T1000 (cell line): ENCODE results near the gene OBP2A.
A peak's percentile ranks its signal among the peaks of the same experiment; 100 is the strongest.
"Not testable (repeated sequence)": the region's sequence is repeated elsewhere in the genome, so short reads cannot be mapped to it uniquely, and the experiment has no call there.

Experiments
- DNase-seq: peaks from one replicate; lab custom pipeline; 2025; ENCODE audit warnings: mixed read lengths; lab: John Stamatoyannopoulos, UW

Gene OBP2A, protein sequence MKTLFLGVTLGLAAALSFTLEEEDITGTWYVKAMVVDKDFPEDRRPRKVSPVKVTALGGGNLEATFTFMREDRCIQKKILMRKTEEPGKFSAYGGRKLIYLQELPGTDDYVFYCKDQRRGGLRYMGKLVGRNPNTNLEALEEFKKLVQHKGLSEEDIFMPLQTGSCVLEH

DNA sequence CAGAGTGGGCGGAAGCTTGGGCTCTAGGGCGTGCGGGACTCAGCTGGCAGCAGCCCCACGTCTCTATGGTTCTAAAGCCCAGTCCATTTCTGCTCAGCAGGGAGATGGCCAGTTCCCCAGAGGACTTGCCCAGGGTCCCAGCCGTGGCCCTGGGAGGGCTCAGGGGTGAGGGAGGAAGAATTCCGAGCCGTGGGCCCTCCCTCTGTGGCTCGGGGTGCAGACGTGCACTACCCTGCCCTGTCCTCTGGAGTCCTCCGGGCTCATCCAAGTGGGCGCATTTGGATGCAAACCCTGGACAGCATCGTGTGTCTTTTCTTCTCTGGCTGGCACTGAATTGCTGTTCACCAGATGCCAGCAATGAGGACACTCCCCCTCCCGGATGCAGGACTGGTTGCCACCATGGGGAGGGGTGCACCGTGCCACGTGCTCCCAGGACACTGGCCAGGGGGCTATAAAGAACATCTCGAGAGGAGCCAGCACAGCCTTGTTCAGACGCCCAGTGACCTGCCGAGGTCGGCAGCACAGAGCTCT is at the start of gene OBP2A:
Gene OBP2A (plus strand): TSS at position 481 of the 531 bp plus-strand sequence. CDS start 55 bp downstream, outside the sequence.
- not testable (repeated sequence) for DNase-seq

DNA sequence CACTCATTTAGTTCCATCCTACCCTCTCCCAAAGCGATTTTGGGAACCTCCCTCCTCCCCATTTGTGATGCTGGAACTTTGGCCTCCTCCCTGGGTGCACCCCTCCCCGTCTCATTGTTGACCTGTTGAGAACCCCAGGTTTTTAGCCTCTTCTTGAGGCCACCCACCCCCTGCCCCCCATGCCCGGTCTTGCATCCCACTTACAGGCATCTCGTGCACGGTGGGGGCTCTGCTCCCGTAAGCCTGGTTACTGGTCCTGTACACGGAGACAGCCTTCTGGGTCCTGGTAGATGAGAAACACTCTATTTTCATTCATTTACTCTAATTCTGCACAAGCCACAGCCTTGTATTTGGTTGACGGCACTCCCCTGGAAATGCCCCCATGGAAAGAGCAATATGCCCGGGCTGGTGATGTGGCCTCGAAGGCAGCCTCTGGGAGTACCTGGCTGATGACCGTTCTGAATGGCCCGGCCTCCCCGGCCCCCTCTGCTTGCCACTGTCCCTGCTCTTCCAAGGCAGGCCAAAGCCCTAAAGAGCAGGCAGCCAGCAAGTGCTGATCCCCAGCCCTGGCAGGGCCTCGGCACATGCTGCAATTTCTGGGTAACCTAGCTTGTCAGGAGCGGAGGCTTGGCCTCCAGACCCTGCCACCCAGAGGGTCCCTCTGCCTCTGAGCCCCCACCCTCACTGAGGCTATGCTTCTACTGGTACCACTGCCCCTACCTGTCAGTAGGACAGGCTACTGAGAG is 47.4 kb upstream of the OBP2A start:
- no peak for DNase-seq

DNA sequence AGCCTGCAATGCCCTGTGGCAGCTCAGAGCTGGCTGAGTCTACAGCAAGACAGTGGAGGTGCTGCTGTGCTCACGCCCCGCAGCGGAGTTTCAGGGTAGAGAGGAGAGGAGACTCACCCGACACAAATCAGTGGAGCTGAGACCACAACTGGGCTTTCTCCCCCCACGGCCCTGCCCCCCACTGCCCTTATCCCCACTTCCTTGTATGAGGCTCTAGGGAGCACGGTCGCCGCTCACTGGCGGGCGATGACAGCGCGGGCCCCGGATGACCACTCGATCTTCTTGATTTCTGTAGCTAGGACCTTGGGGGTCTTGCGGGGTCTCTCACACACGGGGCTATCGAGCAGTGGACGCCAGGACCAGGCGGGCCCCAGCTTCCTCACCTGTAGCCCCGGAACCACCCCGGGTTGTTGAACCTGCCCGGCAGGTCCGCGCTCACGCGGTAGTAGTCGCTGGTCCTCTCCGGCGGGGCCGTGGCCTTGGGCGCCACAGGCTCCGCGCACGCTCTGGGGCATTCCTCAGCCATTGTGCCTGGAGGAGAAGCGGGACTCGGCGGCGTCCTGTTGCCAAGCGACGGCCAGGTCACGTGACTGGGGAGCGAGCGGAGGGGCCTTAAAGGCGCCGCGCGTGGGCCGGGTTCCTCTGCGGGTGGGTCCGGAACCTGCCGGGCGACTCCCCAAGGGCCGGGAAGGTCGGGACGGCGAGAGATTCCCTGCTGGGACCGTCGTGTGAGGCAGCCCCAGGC is 46.4 kb upstream of the OBP2A start:
- DNase-seq: peak; percentile 79

DNA sequence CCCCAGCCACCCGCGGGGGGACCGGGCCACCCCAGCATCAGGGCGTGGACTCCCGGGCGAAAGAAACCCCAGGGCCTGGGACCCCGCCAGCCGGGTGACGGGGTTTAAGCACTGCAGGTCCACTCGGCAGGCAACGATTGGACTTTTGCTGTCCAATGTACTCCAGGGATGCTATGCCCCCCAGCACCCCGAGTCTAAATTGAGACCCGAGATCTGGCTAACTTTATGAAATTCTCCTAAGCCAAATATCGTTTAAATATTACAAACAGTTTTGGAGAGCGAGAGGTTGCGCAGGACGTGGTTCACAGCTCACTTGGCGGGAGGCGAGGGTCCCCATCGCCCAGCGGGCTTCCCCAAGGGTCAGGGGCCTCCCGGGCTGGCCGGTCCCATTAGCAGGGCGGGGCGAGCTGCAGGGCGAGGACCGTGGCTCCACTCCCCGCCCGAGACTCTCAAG is 45.8 kb upstream of the OBP2A start:
- peak; percentile 72 for DNase-seq

DNA sequence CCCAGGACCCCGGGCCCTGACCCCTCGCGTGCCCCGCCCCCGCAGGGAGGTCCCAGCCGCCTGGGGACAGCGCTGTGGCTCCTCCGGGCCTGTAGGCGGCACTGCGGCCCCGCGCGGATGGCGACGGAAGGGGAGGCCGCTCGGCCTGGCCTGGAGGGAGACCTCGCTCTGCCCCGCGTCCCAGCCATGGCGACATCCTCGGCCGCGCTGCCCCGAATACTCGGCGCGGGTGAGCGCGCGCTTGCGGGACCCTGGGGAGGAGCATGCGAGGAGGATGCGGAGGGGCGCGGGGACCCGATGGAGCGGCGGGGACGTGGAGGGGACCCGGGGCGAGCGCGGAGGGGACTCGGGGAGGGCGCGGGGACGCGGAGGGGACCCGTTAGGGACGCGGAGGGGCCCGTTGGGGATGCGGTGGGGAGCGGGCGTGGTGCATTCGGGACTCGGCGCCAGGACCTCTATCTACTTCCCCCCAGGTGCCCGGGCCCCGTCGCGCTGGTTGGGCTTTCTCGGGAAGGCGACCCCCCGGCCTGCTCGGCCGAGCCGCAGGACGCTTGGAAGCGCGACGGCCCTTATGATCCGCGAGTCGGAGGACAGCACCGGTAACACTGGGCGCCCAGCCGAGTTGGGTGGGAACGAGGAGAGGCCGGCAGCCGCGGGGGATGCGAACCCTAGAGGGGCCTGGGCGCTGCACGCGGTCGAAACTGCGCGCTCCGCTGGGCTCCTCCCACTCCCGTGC is 45.2 kb upstream of the OBP2A start, which contains the start of gene MRPS2:
Gene MRPS2 (plus strand): TSS at position 158 of the 736 bp plus-strand sequence. CDS start 29 bp downstream, at position 187.
- peak; percentile 52 for DNase-seq

DNA sequence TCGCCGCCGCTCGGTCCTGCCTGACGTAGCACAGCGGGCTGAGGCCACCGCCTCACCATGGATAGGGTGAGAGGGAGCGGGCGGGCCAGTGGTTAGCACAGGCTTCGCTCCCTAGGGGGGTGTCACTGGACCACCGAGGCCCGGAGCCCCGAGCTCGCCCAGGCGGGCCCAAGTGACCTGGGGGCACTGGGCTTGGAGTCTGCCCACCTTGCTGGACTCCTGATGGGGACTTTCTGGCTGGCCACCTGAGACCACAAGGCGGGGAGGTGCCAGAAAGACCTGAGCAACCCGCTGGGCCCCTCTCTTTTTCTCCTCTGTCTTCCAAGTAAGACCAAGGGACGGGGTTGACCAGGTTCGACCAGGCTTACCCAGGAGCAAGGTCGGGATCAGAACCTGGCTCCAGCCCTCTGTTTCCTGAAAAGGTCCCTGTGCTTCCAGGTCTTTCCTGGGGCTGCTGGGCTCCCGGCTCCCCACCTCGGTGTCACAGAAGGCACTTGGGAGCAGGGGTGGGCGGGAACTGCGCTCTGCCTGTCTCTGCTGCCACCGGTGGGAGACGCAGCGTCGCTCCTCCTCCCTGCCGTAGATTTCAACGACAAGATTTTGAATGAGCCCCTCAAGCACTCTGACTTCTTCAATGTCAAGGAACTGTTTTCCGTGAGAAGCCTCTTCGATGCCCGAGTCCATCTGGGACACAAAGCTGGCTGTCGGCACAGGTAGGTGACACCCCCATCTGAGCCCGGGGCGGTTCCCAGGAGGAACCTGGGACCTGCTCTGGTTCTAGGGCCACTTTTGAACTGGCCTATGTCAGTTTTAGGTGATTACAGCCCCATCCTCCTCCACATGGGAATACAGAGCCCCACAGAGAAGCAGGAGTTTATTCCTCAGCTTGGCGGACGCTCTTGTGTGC is 44.4 kb upstream of the OBP2A start:
- no peak for DNase-seq

DNA sequence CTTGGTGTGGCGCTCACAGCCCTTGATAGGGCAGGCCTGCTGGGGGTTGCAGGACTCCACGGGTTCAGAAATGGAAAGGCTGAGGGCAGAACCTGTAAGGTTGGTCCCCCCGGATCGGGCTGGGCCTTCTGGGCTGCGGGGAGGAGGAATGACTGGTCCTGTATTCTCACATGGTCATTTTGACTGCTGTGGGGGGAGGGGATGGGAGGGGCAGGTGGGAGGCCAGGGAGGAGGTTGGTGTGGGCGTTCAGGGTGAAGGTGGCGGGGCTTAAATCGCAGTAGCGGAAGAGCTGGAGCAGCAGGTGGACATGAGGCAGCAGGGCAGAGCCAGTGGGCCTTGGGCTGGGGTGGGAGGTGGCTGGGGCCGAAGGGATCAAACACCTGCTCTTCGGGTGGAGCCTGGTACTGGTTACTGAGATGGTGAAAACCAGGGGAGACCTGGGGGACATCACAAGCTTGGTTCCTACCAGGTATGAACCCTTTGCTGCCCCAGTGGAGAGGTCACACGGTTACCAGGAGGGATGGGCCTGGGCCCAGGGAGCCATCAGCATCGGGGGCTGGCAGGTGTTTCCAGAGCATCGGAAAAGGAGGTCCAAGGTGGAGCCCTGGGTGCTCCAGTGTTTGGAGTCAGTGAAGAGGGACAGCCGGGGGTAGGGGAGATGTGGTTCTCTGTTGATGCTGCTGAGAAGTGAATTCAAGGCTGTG is 43.6 kb upstream of the OBP2A start:
- DNase-seq: no peak

DNA sequence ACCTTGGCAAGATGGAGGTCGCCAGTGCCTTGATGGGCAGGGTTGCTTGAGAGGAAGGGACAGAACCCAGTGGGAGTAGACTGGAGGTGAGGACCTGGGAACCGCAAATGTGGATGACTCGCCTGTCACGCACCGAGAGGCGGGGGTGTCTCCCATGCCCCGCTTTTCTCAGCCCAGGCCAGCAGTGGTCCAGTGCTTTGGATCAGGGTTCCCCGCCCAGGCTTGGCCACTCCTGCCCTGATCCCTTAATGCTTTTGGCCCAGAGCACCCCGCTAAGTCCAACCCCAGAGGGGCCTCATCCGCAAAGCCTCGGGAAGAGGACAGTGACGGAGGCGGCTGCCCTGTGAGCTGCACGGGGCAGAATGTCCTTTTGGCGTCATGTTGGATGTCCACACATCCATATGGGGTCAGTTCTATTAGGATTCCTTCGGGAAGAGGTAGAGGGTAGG is 43.0 kb upstream of the OBP2A start:
- no peak for DNase-seq

DNA sequence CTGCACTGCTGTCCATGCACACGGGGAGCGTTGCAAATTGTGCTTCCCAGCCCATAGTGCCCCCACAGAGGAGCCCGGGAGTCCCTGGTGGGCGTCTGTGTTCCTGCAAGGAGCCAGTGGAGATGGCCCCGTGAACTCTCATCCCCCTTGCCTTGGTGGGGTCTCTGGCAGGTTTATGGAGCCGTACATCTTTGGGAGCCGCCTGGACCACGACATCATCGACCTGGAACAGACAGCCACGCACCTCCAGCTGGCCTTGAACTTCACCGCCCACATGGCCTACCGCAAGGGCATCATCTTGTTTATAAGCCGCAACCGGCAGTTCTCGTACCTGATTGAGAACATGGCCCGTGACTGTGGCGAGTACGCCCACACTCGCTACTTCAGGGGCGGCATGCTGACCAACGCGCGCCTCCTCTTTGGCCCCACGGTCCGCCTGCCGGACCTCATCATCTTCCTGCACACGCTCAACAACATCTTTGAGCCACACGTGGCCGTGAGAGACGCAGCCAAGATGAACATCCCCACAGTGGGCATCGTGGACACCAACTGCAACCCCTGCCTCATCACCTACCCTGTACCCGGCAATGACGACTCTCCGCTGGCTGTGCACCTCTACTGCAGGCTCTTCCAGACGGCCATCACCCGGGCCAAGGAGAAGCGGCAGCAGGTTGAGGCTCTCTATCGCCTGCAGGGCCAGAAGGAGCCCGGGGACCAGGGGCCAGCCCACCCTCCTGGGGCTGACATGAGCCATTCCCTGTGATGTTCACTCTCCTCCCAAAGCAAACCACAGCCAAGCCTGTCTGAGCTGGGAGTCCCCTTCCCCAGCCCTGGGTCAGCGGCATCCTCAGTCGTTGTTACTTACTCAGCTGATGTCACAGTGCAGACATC is 42.3 kb upstream of the OBP2A start:
- DNase-seq: no peak

DNA sequence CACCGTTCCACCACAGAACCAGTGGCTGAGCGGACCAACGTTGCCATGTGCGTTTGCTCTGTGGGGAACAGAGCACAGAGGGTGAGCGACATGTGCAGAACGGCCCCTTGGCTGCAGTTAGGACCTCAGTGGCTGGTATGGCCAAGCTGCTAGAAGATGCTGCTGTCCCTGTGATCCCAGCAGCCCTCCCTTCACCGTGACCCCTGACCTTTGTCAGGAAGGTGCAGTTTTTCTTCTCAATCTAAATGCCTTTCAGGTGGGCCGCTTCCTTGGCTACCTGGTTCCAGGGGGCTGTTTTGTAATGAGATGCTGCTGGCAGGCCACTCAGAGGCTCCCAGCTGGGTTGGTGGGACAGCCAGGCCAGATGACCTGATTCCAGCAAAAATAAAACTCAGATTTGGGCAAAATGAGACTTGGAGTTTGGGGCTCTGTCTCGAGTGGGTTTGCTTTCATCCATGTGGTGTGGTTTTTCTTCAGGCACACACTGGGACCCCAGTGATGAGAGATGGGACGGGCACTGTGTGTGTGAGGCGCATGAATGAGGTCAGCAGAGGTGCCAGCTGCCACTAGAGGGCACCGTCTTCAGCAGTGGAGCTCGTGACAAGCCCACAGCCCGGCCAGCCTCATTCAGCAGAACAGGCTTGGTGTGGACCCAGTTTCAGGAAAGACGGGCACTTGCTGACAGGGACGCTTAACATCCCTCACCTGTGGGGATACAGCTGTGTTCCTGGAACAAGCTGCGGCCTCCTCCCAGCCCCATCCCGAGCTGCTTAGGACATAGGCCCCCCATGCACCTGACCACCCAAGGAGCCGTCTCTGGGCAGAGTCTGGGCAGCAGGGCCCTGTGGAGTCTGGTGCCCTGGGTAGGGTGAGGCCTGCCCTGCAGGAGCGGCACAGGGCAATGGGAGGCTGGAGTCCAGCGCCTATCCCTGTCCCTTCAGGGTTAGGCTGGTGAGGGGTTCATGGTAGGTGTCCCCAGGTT is 41.4 kb upstream of the OBP2A start:
- no peak for DNase-seq

DNA sequence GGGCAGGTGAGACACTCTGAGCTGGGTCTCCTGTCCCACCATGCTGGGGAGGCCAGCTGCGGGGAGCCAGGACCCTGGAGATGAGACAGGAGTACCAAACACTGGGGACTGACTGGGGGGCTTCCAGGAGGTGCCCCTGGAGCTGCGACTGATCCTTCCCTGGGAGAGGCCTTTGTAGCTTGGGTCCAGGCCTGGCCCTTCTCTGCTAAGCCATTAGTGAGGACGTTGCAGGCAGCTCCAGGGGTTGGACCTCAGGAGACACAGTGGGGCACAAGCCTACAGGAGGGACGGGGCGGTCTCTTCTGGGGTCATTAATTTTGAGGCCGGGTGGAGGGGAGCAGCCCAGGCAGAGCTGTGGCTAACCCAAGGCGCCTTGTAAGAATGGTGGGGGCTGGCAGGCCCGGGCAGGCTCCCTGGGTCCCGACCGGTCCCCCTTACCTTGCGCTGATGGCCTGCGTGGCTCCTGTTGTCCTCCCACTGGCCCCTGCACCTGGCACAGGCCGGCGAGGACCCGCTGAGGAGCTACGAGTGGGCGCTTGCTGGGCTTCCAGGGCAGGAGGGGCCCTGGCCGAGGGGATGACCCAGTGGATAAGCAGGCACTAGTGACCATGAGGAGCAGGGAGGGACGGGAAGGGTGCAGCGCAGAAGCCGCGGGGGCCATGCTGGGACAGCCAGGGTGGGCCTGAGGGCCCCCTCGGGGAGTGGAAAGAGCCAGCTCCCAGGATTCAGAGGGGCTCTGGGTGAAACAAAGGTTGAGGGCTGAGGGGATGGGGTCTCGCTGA is 40.3 kb upstream of the OBP2A start:
- no peak for DNase-seq

DNA sequence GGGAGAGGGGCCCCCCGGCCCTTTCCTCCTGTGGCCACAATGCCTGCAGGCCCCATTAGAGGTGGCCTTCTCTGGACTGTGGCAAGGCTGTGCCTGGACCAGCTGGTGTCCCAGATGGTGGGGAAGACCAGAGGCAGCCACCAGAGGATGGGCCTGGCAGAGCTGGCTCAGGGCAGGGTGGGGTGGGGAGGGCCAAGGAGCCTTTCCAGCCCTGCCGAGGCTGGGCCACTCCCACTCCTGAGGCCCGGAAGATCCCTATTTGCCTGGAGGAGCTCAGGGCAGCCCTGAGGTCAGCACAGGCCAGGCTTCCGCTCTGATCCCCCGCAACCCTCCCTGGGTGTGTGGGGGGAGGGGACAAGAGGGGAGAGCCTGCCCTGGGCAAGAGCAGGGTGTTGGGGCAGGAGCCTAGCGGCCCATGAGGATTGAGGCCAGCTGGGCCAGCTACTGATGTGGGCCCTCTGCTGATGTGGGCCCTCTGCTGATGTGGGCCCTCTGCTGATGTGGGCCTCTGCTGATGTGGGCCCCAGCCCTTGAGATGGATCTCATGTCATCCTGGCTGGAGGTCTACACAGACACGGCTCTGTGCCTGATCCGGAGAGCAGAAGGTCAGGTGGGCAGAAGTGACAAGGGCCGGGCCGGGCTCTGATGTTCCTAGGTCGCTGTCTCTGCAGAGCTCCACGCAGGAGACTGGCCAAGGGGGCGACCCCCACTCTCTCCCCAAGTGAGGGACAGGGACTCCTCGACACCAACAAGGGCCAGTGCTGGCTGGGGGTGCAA is 39.4 kb upstream of the OBP2A start:
- DNase-seq: no peak

DNA sequence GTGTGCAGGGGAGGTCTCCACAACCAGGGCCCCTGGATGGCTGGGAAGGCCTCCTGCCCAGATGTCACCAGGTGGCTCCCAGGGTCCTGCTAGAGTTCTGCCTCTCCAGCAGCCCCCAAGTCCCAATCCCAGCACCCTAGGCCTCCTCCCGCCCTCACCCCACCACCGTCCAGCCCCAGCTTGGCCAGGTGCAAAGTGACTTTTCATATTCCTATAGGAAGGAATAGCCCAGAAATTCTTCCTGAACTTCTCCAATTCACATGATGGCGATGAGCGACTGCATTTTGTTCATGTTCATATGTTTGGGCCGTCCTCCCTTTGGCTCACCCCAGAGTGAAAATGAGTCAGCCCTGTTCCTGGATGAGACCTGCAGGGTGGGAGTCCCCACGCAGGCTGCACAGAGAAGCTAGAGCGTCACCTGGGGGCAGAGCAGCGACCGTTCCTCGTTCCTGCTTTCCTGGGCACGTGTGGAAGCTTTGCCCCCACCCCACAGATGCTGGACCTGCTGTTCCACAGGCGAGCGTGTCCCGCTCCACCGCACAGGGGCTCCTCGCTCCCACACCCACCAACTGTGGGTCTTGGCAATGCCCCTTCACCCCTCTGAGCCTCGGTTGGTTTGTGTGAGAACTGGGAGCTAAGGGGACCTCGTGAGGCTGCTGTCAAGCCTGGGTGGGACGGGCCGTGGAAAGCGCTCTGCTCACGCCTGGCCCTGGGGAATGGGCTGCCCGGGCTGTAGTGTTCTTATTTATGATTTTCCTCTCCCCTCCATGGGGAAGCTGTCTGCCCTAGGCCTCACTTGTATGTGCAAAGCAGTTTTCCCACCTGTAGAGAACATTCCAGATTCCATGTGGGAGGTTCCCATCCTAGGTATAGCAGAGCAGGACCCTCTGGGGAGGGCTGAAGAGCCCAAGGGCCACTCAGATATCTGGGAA is 38.6 kb upstream of the OBP2A start:
- DNase-seq: no peak

DNA sequence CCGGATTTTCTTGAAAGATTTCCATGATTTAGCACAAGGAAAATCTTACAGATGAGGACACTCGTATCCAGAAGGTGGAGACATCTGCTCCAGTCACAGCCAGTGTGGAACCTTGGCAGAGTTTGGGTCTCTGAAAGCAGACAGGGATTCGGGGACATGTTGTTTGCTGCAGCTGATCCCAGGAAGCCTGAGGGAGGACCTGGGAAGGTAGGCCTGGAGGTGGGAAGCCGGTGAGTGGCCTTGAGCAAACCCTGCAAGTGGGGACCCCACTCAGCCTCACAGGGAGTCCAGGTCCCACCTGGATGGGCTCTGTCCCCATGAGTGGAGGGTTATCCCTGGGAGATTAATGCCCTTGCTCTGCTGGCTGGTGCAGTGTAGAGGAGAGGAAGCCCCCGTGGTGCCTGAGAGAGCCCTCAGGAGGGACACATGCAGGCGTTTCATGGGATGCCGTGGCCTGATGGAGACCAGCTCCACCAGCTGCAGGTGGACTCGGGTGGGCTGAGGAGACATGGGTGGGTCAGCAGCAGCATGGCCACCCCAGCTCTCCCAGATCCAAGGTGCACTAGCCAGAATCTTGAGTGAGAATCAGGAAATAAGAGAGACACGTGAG is 37.6 kb upstream of the OBP2A start:
- no peak for DNase-seq

DNA sequence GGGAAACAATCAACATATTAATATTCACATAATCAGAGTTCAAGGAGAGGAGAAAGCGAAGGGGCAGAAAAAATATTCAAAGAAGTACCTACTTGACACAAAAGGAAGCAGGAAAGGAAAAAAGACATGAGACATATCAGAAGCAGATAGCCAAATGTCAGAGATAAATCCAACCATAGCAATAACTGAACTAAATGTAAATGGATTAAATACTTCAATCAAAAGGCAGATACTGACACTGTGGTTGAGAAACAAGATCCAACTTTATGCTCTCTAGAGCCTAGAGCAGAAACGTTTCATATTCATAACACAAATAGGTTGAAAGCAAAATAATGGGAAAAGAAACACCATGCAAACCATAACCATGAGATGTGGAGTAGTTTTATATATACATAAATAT is 36.5 kb upstream of the OBP2A start:
- no peak for DNase-seq
